Measurements from ENCODE around the gene KANSL1. TPM values are rescaled to one million over a fixed set of nuclear protein-coding genes. Genes with fewer than 3 reads are reported as not detected.

The KANSL1 gene
- total and polyA plus RNA-seq, 5 donors from 2014 or later: 9.1 to 295 (median 11.3) TPM

DNA sequence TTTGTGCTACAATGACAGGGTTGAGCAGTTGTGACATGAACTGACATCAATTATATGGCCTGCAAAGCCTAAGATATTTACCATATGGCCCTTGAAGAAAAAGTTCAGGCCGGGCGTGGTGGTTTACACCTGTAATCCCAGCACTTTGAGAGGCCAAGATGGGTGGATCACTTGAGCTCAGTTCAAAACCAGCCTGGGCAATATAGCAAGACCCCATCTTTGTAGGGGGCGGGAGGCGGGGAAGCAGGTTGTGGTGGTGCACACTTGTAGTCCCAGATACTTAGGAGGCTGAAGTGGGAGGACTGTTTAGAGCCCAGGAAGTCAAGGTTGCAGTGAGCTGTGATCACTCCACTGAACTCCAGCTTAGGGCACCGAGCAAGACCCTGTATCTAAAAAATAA, 145.8 kb downstream of the KANSL1 start:
- Mint-ChIP-seq H3K27me3 (no peaks in the 10 kb centered on the region), H3K4me3 (no peak overlapping the region), H3K9me3 (no peaks in the 10 kb centered on the region), H3K4me1 (peaks cover 17 to 37% (median 29%) of the 10 kb centered on the region in 4 donors), H3K36me3 (peaks cover 44% of the 10 kb centered on the region), H3K27ac (no peak overlapping the region)
- DNase-seq (no peak), ATAC-seq (ENCODE audit: low read depth in 2 of 2) (no peak)
- H3K4me3 ChIP-seq (ENCODE audit: low read depth, low read length): no peak overlapping the region
- peaks cover 82% of the 10 kb centered on the region for H3K36me3 ChIP-seq (ENCODE audit: control insufficient read depth, insufficient read depth, low read length)
- no peaks in the 10 kb centered on the region for H3K27me3 ChIP-seq (ENCODE audit: control insufficient read depth, insufficient read depth, low read length)
- H3K27ac ChIP-seq (ENCODE audit: insufficient read depth, low read length, poor library complexity, severe bottlenecking): no peak overlapping the region
- H3K4me1 ChIP-seq (ENCODE audit: control insufficient read depth, insufficient read depth, low read length, poor library complexity, severe bottlenecking): no peaks in the 10 kb centered on the region
- no peaks in the 10 kb centered on the region for H3K9me3 ChIP-seq (ENCODE audit: control insufficient read depth in 2 of 2, low read length in 2 of 2)

DNA sequence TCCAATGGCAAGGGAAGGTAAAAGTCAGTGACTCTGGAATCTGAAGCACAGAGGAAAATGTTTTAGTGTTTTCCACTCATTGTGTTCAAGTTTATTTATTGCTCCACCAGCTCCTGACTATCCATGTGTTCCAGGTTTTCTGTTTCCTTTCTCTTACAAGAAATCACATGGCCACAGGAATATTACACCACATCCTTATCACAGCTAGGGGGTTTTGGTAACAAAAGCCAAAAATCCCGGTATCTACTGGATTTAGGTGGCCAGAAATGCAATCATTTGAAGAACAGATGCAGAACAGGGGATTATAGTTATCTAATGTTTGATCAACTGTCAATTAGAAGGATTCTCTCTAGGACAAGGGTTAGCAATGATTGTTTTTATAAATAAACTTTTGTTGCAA, 146.3 kb downstream of the KANSL1 start:
- Histone ChIP-seq H3K4me3 (ENCODE audit: low read depth, low read length) (no peak overlapping the region), H3K27me3 (ENCODE audit: control insufficient read depth, insufficient read depth, low read length) (no peaks in the 10 kb centered on the region), H3K27ac (ENCODE audit: insufficient read depth, low read length, poor library complexity, severe bottlenecking) (no peak overlapping the region), H3K9me3 (ENCODE audit: control insufficient read depth in 2 of 2, low read length in 2 of 2) (no peaks in the 10 kb centered on the region), H3K36me3 (ENCODE audit: control insufficient read depth, insufficient read depth, low read length) (peaks cover 80% of the 10 kb centered on the region), H3K4me1 (ENCODE audit: control insufficient read depth, insufficient read depth, low read length, poor library complexity, severe bottlenecking) (no peaks in the 10 kb centered on the region)
- no peak for ATAC-seq (ENCODE audit: low read depth in 2 of 2)
- H3K27ac Mint-ChIP-seq: no peak overlapping the region
- peaks cover 39% of the 10 kb centered on the region for H3K36me3 Mint-ChIP-seq
- peaks cover 15 to 35% (median 25%) of the 10 kb centered on the region in 4 donors for H3K4me1 Mint-ChIP-seq
- no peaks in the 10 kb centered on the region for H3K27me3 Mint-ChIP-seq
- H3K4me3 Mint-ChIP-seq: no peak overlapping the region
- no peaks in the 10 kb centered on the region for H3K9me3 Mint-ChIP-seq
- DNase-seq: no peak

DNA sequence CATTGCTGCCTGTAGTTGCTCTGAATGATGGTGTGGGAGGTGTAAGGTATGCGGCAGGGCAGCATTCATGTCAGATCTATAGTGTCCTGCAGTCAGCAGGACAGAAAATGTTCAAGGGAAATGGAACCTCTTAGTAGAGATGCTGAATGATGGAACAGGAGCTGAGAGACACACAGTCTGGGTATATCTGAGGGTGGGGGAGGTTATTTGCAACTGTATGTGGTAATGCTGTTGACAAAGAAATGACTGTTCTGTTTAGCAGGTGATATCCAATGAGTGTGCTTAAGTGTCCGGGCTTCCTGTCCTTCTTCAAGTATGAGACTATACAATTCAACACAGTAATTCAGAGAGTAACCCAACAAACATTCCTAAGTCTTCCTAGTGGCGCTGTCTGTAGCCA, 147.6 kb downstream of the KANSL1 start:
- Mint-ChIP-seq H3K4me3 (no peak overlapping the region), H3K27me3 (no peaks in the 10 kb centered on the region), H3K9me3 (no peaks in the 10 kb centered on the region), H3K36me3 (peaks cover 33% of the 10 kb centered on the region), H3K27ac (peak overlapping the region; percentile 11 to 90 (median 76)), H3K4me1 (peaks cover 12 to 23% (median 19%) of the 10 kb centered on the region in 4 donors)
- no peak overlapping the region for H3K4me3 ChIP-seq (ENCODE audit: low read depth, low read length)
- DNase-seq: no peak
- no peaks in the 10 kb centered on the region for H3K9me3 ChIP-seq (ENCODE audit: control insufficient read depth in 2 of 2, low read length in 2 of 2)
- no peak for ATAC-seq (ENCODE audit: low read depth in 2 of 2)
- H3K27me3 ChIP-seq (ENCODE audit: control insufficient read depth, insufficient read depth, low read length): no peaks in the 10 kb centered on the region
- H3K4me1 ChIP-seq (ENCODE audit: control insufficient read depth, insufficient read depth, low read length, poor library complexity, severe bottlenecking): no peaks in the 10 kb centered on the region
- H3K36me3 ChIP-seq (ENCODE audit: control insufficient read depth, insufficient read depth, low read length): peaks cover 78% of the 10 kb centered on the region
- H3K27ac ChIP-seq (ENCODE audit: insufficient read depth, low read length, poor library complexity, severe bottlenecking): no peak overlapping the region

DNA sequence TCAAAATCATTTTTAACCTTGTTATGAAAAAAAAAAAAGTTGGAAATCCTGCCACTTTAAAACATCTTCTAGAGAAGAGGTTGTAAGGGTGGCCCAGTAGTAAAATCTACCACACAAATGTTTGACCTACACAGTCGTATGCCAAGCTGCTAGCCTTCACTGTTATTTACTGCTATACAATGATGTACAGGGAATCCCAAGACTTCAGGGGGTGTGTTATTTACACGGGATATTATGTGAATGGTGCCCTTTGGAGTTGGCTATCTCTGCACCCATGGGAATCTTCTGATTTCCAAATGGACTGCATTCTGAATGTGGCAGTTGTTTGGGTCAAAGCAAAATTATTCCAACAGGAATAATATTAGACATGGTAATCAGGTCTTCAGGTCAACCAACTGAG, 148.2 kb downstream of the KANSL1 start:
- H3K27ac ChIP-seq (ENCODE audit: insufficient read depth, low read length, poor library complexity, severe bottlenecking): no peak overlapping the region
- no peak for DNase-seq
- Mint-ChIP-seq H3K27me3 (no peaks in the 10 kb centered on the region), H3K4me3 (no peak overlapping the region), H3K9me3 (no peaks in the 10 kb centered on the region), H3K27ac (peak overlapping the region; percentile 63 to 76 (median 67)), H3K4me1 (peaks cover 12 to 27% (median 20%) of the 10 kb centered on the region in 4 donors), H3K36me3 (peaks cover 39% of the 10 kb centered on the region)
- peaks cover 78% of the 10 kb centered on the region for H3K36me3 ChIP-seq (ENCODE audit: control insufficient read depth, insufficient read depth, low read length)
- H3K27me3 ChIP-seq (ENCODE audit: control insufficient read depth, insufficient read depth, low read length): no peaks in the 10 kb centered on the region
- no peaks in the 10 kb centered on the region for H3K9me3 ChIP-seq (ENCODE audit: control insufficient read depth in 2 of 2, low read length in 2 of 2)
- ATAC-seq (ENCODE audit: low read depth in 2 of 2): no peak
- no peak overlapping the region for H3K4me3 ChIP-seq (ENCODE audit: low read depth, low read length)
- H3K4me1 ChIP-seq (ENCODE audit: control insufficient read depth, insufficient read depth, low read length, poor library complexity, severe bottlenecking): no peaks in the 10 kb centered on the region

DNA sequence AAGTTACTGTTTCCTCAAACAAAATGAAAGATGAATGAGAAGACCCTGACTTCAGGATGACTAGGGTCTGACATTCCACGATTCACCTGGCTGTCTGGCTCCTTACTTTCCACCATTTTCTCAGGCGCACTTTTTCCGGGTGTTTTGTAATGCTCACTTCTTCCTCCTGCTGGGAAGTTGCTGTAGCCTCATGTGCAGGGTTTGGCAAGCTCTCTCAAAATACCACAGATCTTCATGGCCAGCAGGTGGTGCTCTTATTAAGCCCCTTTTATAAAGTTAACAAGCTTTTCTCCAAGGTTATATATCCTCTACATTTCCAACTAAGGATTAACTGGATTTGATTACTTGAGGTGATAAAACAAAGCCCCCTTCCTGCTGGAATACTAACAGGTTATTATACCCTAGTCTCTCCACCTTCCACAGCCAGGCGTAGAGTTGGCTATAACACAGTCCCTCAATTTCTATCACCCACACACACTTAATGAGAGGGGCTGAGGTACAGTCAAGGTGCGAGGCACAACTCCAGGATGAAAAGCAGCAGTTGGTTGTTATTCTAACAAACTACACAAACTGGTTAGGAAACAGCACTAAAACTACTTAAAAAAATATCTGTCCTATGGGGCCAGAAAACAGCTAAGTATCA, 148.8 kb downstream of the KANSL1 start:
- Mint-ChIP-seq H3K4me1 (peaks cover 12 to 27% (median 20%) of the 10 kb centered on the region in 4 donors), H3K36me3 (peaks cover 42% of the 10 kb centered on the region), H3K27me3 (no peaks in the 10 kb centered on the region), H3K4me3 (no peak overlapping the region), H3K27ac (peak overlapping the region in 2 of 3 donors; percentile 63 to 77), H3K9me3 (no peaks in the 10 kb centered on the region)
- H3K36me3 ChIP-seq (ENCODE audit: control insufficient read depth, insufficient read depth, low read length): peaks cover 78% of the 10 kb centered on the region
- no peaks in the 10 kb centered on the region for H3K9me3 ChIP-seq (ENCODE audit: control insufficient read depth in 2 of 2, low read length in 2 of 2)
- H3K4me3 ChIP-seq (ENCODE audit: low read depth, low read length): no peak overlapping the region
- DNase-seq (peak; percentile 31 to 71 (median 53)), ATAC-seq (ENCODE audit: low read depth in 2 of 2) (no peak)
- no peaks in the 10 kb centered on the region for H3K27me3 ChIP-seq (ENCODE audit: control insufficient read depth, insufficient read depth, low read length)
- no peaks in the 10 kb centered on the region for H3K4me1 ChIP-seq (ENCODE audit: control insufficient read depth, insufficient read depth, low read length, poor library complexity, severe bottlenecking)
- no peak overlapping the region for H3K27ac ChIP-seq (ENCODE audit: insufficient read depth, low read length, poor library complexity, severe bottlenecking)

DNA sequence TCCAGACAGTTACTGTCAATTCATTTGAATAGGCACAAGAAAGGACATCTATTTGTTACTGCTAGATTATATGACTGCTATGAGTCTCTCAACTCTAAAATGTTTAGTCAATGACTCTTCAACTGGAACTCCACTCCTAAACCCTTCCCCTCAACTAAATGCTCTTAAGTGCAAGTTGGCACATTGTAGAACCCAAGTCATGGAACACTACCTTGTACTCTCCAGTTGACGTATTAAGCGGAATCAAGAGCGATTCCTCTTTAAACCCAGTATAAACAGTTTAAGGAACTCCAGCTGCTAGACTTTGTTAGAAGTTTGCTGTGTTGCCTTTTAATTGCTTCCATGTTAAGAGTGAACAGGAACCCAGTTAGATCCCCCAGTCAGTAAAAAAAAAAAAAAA, 149.6 kb downstream of the KANSL1 start:
- Mint-ChIP-seq H3K4me1 (peaks cover 12 to 27% (median 20%) of the 10 kb centered on the region in 4 donors), H3K27me3 (no peaks in the 10 kb centered on the region), H3K9me3 (no peaks in the 10 kb centered on the region), H3K27ac (peak overlapping the region in 2 of 3 donors; percentile 42 to 63), H3K36me3 (peaks cover 44% of the 10 kb centered on the region), H3K4me3 (no peak overlapping the region)
- H3K9me3 ChIP-seq (ENCODE audit: control insufficient read depth in 2 of 2, low read length in 2 of 2): no peaks in the 10 kb centered on the region
- H3K27me3 ChIP-seq (ENCODE audit: control insufficient read depth, insufficient read depth, low read length): no peaks in the 10 kb centered on the region
- no peaks in the 10 kb centered on the region for H3K4me1 ChIP-seq (ENCODE audit: control insufficient read depth, insufficient read depth, low read length, poor library complexity, severe bottlenecking)
- no peak overlapping the region for H3K27ac ChIP-seq (ENCODE audit: insufficient read depth, low read length, poor library complexity, severe bottlenecking)
- ATAC-seq (ENCODE audit: low read depth in 2 of 2) (no peak), DNase-seq (no peak)
- H3K36me3 ChIP-seq (ENCODE audit: control insufficient read depth, insufficient read depth, low read length): peaks cover 78% of the 10 kb centered on the region
- no peak overlapping the region for H3K4me3 ChIP-seq (ENCODE audit: low read depth, low read length)

DNA sequence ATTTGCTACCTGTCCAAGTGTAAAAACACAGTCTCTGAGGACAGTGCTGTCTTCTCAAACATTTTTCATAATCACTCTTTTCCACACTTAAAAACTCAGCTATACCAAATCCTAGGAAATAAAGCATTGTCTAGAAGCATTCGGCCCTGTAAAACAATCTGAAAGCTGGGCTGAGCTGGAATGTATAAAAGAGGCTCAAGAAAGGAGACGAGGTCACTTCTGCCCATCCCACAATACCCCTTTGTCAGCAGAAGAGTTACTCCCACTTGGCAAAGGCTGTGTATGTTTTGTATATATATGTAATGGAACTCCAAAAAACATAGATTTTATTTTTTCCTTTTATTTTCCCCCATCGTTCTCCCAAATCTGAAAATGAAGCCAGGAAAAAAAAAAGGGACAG, 150.3 kb downstream of the KANSL1 start:
- H3K4me1 Mint-ChIP-seq: peaks cover 15 to 32% (median 24%) of the 10 kb centered on the region in 4 donors

DNA sequence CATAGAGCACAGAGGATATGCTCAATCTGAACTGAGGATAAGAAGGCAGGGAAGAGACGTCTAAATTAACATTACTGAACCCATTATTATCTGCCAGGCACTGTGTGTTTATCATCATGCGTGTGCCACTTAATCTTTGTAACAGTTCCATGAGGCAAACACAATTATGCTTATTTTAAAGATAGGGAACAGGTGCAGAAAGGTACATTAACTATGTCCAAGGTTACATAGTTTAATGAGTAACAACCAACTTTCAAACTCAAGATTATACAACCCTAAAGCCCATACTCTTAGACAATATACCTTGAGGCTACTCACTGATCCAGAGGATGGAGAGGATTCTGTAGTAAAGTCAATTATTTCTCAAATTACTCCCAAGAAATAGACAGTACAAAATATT, 151.0 kb downstream of the KANSL1 start:
- peaks cover 47% of the 10 kb centered on the region for H3K36me3 Mint-ChIP-seq
- no peak overlapping the region for H3K4me3 ChIP-seq (ENCODE audit: low read depth, low read length)
- DNase-seq (no peak), ATAC-seq (ENCODE audit: low read depth in 2 of 2) (no peak)
- H3K4me1 ChIP-seq (ENCODE audit: control insufficient read depth, insufficient read depth, low read length, poor library complexity, severe bottlenecking): no peaks in the 10 kb centered on the region
- no peaks in the 10 kb centered on the region for H3K27me3 ChIP-seq (ENCODE audit: control insufficient read depth, insufficient read depth, low read length)
- H3K9me3 Mint-ChIP-seq: no peaks in the 10 kb centered on the region
- no peak overlapping the region for H3K4me3 Mint-ChIP-seq
- peaks cover 79% of the 10 kb centered on the region for H3K36me3 ChIP-seq (ENCODE audit: control insufficient read depth, insufficient read depth, low read length)
- H3K27me3 Mint-ChIP-seq: no peaks in the 10 kb centered on the region
- peaks cover 15 to 33% (median 24%) of the 10 kb centered on the region in 4 donors for H3K4me1 Mint-ChIP-seq
- H3K9me3 ChIP-seq (ENCODE audit: control insufficient read depth in 2 of 2, low read length in 2 of 2): no peaks in the 10 kb centered on the region
- H3K27ac ChIP-seq (ENCODE audit: insufficient read depth, low read length, poor library complexity, severe bottlenecking): no peak overlapping the region
- H3K27ac Mint-ChIP-seq: no peak overlapping the region

More for the DNA sequence above, 150.3 kb downstream of the KANSL1 start:
- Mint-ChIP-seq H3K27me3 (no peaks in the 10 kb centered on the region), H3K36me3 (peaks cover 47% of the 10 kb centered on the region), H3K27ac (peak overlapping the region in 1 of 3 donors; percentile 15), H3K4me3 (no peak overlapping the region), H3K9me3 (no peaks in the 10 kb centered on the region)
- Histone ChIP-seq H3K36me3 (ENCODE audit: control insufficient read depth, insufficient read depth, low read length) (peaks cover 78% of the 10 kb centered on the region), H3K27me3 (ENCODE audit: control insufficient read depth, insufficient read depth, low read length) (no peaks in the 10 kb centered on the region), H3K4me1 (ENCODE audit: control insufficient read depth, insufficient read depth, low read length, poor library complexity, severe bottlenecking) (no peaks in the 10 kb centered on the region), H3K27ac (ENCODE audit: insufficient read depth, low read length, poor library complexity, severe bottlenecking) (no peak overlapping the region), H3K4me3 (ENCODE audit: low read depth, low read length) (no peak overlapping the region), H3K9me3 (ENCODE audit: control insufficient read depth in 2 of 2, low read length in 2 of 2) (no peaks in the 10 kb centered on the region)
- ATAC-seq (ENCODE audit: low read depth in 2 of 2): no peak
- DNase-seq: no peak

All from CD4-positive, CD25-positive, alpha-beta regulatory T cell (primary cell).